Nephron progenitor cell (in vitro differentiated cells): ENCODE data around the gene PAQR7.

ENCODE experiments used
- DNase-seq: peaks from one replicate; pipeline ENCODE4 v3.0.0; 2021
- H3K27ac Mint-ChIP-seq: 2 replicates; pipeline ENCODE4 v1.8.0; 2021; ENCODE audit warnings: mild to moderate bottlenecking, moderate library complexity, mixed read lengths
- H3K27me3 Mint-ChIP-seq: 2 replicates; pipeline ENCODE4 v1.8.0; 2021; ENCODE audit warnings: mild to moderate bottlenecking, low read depth, mixed read lengths; ENCODE audit not compliant: poor library complexity
- H3K36me3 Mint-ChIP-seq: 2 replicates; pipeline ENCODE4 v1.8.0; 2021; ENCODE audit warnings: low read depth, mixed read lengths
- H3K4me1 Mint-ChIP-seq: 2 replicates; pipeline ENCODE4 v1.8.0; 2021; ENCODE audit warnings: mixed read lengths
- H3K4me3 Mint-ChIP-seq: 2 replicates; pipeline ENCODE4 v1.8.0; 2021; ENCODE audit warnings: mild to moderate bottlenecking, moderate library complexity, mixed read lengths
- H3K9me3 Mint-ChIP-seq: 2 replicates; pipeline ENCODE4 v1.8.0; 2021; ENCODE audit warnings: mild to moderate bottlenecking, moderate library complexity, mixed read lengths
- CTCF ChIP-seq: fragments of 200-600 bp; sonication (generic); IDR thresholded peaks from 2 replicates; pipeline ENCODE4 v1.5.0; 2021; ENCODE audit warnings: antibody characterized with exemption

Gene PAQR7

GRCh38 chr1:25834894-25835293, 40.6 kb downstream of the PAQR7 start:
- H3K9me3 Mint-ChIP-seq: no peaks in the 10 kb centered on the region
- no peaks in the 10 kb centered on the region for H3K27me3 Mint-ChIP-seq
- H3K27ac Mint-ChIP-seq: no peak overlapping the region
- no peaks in the 10 kb centered on the region for H3K4me1 Mint-ChIP-seq
- peaks cover 35% of the 10 kb centered on the region for H3K36me3 Mint-ChIP-seq
- TF ChIP-seq CTCF: no peak
- no peak overlapping the region for H3K4me3 Mint-ChIP-seq
- no peak for DNase-seq

- peaks cover 40% of the 10 kb centered on the region for H3K36me3 Mint-ChIP-seq
- no peaks in the 10 kb centered on the region for H3K4me1 Mint-ChIP-seq
- H3K4me3 Mint-ChIP-seq: no peak overlapping the region
- H3K9me3 Mint-ChIP-seq: no peaks in the 10 kb centered on the region
- H3K27me3 Mint-ChIP-seq: no peaks in the 10 kb centered on the region
- TF ChIP-seq CTCF: no peak
- DNase-seq: no peak
- H3K27ac Mint-ChIP-seq: no peak overlapping the region
Observed at GRCh38 chr1:25833158-25833557, 42.4 kb downstream of the PAQR7 start.

GRCh38 chr1:25832336-25833037, 43.0 kb downstream of the PAQR7 start:
- H3K4me1 Mint-ChIP-seq: no peaks in the 10 kb centered on the region
- H3K4me3 Mint-ChIP-seq: no peak overlapping the region
- no peaks in the 10 kb centered on the region for H3K9me3 Mint-ChIP-seq
- H3K27me3 Mint-ChIP-seq: no peaks in the 10 kb centered on the region
- no peak for DNase-seq
- no peak for TF ChIP-seq CTCF
- H3K36me3 Mint-ChIP-seq: peaks cover 45% of the 10 kb centered on the region
- no peak overlapping the region for H3K27ac Mint-ChIP-seq

- no peaks in the 10 kb centered on the region for H3K9me3 Mint-ChIP-seq
- H3K36me3 Mint-ChIP-seq: peaks cover 50% of the 10 kb centered on the region
- H3K4me1 Mint-ChIP-seq: no peaks in the 10 kb centered on the region
- no peak overlapping the region for H3K27ac Mint-ChIP-seq
- no peak for DNase-seq
- H3K4me3 Mint-ChIP-seq: no peak overlapping the region
- no peaks in the 10 kb centered on the region for H3K27me3 Mint-ChIP-seq
- no peak for TF ChIP-seq CTCF
Observed at GRCh38 chr1:25831569-25832196, 43.8 kb downstream of the PAQR7 start.

GRCh38 chr1:25829046-25829445, 46.5 kb downstream of the PAQR7 start:
- Mint-ChIP-seq H3K4me1 (no peaks in the 10 kb centered on the region), H3K9me3 (no peaks in the 10 kb centered on the region), H3K36me3 (peaks cover 49% of the 10 kb centered on the region), H3K27me3 (no peaks in the 10 kb centered on the region), H3K27ac (no peak overlapping the region), H3K4me3 (no peak overlapping the region)
- DNase-seq: no peak
- no peak for TF ChIP-seq CTCF

- no peaks in the 10 kb centered on the region for H3K9me3 Mint-ChIP-seq
Observed at GRCh38 chr1:25828491-25828890, 47.0 kb downstream of the PAQR7 start.

More at GRCh38 chr1:25828491-25828890, 47.0 kb downstream of the PAQR7 start:
- DNase-seq: no peak
- no peak overlapping the region for H3K27ac Mint-ChIP-seq
- no peak for TF ChIP-seq CTCF
- no peaks in the 10 kb centered on the region for H3K27me3 Mint-ChIP-seq
- H3K4me3 Mint-ChIP-seq: no peak overlapping the region
- H3K4me1 Mint-ChIP-seq: no peaks in the 10 kb centered on the region
- peaks cover 46% of the 10 kb centered on the region for H3K36me3 Mint-ChIP-seq
